Measurements from ENCODE around the gene AJUBA.
"Not testable (repeated sequence)": the region's sequence is repeated elsewhere in the genome, so short reads cannot be mapped to it uniquely, and the experiment has no call there.

AJUBA gene

DNA sequence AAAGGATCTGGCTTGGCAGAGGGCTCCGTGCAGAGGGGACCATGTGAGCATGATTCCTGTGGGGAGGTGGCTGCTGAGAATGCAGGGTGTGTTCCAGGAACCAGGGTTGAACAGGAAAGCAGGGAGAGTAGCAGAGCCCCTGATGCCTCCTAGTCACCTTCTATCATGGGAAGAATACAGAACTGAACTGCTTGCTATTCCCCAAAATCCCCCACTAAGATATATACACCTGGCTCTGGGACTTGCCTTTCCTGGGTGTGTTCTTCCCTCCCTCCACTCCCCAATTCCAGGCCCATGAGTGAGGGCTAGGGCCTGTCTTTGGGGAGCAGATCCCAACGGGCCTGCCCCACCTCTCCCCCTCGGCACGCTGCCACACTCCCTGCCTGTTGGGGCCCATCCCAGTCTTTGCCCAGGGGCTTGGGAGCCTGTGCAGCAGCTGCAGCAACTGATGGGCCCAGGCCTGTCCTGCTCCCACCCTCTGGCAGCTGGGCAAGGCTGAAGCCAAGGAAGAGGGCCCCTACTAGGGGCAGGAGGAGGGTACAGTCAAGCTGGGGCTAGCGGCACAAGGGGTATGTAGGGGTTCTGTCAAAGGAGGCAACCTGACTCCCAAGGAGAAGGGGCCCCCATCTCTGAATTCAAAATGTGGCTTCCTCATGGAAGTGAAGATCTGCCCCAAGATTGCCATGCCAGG is 3.2 kb downstream of the AJUBA start:
- no peak for DNase-seq

DNA sequence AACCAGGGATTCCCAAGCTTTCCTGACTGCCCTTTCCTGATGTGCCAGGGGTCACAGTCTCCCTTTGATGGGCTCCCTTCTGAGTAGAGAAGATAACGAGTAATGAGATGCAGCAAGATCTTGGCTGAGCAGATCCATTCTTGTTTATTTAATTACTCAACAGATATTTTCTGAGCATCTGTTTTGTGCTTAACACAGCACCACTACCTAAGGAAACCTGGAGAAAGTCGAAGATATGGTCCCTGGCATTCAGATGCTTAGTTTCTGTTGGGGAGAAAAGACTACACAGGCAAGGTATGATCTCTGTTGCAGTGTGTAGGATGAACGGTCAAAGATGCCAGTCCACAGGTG is 3.9 kb downstream of the AJUBA start:
- no peak for DNase-seq

DNA sequence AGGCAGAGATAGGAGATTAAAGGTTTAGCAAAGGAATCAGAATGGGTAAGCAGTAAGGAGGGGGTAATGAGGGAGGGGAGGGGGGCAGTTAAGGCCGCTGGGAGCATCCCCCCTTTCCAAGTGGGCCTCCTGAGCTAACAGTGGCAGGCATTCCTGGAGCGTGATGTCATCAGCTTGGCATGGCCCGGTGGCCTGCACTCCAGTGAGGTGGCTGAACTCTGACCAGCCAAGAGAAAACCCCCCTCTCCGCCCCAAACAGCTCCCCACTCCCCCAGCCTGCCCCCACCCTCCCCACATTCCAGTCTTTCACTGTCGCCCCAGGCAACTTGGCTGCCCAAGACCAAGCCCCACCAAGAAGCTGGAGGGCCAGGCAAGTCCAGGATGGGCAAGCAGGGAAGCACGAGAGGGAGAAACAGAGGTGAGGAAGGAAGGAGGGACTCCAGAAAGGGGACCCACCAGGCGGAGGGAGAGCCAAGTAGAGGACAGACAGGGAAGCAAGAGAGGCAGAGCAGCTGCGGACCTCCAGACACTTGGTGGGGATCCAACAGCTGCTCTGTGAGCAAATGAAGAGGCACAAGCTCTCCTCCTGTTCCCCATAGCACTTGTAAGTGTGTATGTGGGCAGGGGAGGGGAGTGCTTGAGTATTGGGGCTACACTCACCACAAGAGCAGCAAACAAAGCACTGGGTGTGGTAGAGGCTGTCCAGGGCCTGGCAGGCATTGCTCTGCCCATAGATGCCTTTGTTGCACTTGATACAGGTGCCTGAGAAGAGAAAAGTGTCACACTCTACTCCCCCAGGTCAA is 4.5 kb downstream of the AJUBA start:
- DNase-seq: no peak

DNA sequence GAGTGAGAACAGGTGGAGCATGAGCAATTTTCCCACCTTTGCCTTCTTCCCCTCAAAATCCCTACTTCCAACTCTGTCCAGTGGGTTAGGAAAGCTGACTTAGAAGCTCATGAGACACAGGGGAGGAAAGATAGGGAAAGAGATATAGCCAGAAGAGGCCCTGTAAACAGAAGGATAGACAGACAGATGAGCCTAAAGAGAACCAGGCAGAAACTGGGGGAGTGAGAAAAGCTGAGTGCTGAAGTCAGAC is 5.0 kb downstream of the AJUBA start:
- DNase-seq: no peak

DNA sequence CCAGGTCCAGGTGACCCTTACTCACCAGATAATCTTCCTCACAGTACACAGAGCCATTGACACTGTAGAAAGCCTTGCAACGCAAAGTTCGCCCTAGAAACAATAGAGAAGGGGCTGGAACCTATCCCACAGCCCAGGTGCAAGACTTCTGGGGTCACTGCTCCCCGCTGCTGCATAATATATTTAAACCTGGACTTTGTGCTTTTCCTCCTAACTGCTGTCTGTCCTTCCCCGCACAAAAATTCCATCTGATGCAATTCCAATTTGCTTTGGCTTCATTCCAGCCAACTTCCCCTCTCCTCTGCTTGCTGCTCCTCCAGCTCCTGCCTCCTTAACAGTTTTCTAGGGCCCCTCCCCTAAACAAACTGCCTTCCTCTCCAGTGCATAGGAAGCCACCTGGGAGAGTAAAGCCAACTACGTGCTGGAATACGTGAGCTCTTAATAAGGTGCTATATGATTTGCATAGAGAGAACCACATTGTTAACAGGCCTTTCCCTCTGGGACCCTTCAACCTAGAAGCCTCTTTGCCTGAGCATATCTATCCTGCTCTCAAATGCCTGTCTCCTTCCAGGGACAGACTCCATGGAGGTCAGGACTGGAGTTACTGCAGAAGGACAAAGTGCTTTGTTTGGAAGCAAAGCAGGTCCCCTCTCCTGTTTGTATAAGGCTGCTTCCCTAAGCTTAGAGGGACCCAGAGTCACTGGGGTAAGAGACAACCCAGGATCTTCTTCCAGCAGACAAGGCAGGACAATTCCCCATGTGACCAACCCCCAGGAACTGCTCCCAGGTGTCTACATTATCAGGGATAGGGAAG is 5.5 kb downstream of the AJUBA start:
- no peak for DNase-seq

DNA sequence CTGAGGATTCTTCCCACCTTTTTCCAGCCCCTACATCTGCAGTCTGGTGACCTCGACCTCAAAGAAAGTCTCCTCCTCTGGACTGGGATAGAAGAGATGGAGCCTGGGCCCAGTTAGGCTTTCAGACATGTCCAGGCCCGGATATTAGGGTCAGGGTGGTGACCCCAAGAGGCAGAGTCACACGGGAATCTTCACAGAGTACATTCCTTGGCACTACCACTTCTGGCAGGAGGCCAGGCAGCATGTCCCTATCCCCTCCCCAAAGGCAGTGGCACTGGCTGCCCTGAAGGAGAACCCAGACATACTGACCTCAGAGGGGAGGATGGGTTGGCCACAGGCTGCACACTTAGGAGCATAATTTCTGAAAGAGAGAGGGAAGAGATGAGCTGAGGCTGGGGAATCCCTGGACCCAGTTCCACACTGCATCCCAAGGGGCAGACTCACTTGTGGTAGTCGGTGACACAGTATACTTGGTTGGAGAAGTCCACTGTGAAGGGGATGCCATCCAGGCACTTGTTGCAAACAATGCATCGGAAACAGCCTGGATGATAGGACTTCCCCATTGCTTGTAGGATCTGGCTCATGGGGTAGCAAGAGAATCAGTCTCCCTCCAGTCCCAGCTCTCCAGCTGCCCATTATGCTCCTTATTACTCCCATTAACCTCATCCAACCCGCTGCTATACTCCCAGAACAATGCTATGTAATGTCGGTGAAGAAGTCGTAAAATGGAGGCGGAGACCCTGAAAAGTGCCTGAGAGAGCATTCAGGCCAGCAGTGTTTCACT is 7.6 kb downstream of the AJUBA start:
- no peak for DNase-seq

DNA sequence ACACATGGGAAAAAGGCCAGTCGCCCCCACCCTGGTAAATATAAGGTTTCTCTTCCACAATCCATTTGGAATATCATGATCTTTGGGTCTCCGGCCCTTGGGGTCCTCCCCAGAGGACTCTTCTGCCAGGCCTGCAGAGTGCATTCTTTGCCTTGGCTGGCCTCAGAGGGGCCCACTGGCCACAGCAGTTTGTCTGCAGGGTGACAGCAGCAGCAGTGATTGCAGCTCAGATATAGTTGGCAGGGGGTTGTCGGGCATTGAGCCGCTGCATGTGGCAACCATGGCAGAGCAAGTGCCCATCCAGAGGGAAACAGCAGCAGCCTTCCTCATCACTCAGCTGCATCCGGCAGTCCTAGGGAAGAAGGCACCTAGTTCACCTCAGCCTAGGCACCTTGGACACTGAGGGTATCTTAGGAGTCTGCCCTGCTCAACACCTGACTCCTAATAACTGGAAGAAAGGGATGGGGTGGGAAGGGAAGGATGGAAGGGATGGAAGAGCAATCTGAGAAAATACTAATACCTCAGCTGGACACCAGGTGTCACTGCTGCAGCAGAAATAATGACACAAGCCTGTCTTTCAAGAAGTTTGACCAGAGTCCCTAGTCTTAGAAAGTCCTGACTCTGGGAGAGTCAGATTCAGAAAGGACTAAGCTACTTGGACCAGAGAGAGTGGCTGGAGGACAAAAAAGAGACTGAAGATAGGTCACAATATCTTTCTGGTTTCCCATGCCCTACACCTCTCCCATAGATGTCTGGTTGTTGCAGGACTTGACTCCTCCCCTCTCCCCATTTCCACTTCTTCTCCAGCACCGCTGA is 8.9 kb downstream of the AJUBA start:
- DNase-seq: no peak

DNA sequence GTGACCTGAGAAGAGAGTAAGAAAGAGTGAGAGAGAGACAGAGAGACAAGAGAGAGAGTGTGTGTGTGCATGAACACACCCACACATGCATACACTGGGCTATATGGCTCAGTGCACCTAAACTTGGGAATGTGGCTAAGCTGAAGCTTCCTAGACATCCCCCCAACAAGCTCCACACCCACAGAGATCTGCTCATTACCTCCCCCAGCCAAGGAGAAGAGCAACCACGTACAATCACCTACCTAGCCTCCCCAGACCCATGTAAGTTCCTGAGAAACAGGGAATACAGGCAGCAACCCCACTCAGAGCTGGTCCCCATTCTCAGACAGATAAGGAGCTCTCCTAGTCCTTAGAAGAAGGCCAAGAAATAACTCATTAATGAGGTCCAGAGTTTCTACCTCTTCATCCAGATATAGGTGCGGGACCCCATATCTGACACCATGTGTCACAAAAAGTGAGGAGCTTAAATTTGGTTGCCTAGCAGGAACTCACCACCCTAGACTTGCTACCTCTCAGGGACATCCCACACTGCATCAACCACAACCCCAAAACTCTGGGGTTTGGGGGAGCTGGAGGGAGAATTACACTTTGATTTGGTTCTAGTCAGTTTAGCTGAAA is 9.9 kb downstream of the AJUBA start:
- no peak for DNase-seq

DNA sequence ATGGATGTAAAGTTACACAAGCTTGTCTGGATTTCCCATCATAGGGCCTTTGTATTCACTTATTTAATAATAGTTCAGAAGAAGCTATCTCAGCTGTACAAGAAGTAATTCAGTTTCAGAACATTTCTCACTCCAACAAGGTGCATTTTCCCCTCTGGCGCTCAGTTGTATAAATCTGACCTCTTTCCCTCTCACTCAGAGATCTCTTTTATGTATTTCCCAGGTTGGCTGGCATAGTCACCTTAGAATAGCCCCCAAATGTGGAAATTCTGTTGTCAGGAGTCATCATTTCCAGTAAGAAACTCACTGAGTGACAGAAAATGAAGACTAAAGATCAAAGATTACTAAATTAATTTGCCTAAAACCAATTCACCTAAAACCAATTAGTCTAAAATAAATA is 11.2 kb downstream of the AJUBA start:
- DNase-seq: no peak

DNA sequence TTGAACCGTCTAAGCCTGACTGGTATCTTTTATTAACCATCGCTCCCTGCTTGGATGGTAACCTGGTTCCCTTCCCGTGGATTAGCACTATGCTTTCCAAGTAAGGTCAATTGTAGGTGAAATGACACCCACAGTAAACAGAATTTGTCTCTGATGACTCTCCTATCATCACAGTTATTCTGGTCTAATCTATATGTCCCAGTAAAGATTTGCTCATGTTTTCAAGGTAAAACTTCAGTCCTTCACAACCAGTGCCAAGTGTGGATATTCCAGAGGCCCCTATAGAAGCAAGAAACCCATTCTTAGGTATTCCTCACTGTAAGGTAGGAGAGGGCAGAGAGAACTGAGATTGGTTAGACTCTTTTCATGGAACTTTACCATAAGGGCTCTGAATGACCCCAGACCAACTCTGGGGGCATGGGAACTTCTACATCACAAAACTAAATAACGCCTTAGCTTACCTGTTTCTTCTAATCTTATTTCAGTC is 15.5 kb downstream of the AJUBA start:
- no peak for DNase-seq

DNA sequence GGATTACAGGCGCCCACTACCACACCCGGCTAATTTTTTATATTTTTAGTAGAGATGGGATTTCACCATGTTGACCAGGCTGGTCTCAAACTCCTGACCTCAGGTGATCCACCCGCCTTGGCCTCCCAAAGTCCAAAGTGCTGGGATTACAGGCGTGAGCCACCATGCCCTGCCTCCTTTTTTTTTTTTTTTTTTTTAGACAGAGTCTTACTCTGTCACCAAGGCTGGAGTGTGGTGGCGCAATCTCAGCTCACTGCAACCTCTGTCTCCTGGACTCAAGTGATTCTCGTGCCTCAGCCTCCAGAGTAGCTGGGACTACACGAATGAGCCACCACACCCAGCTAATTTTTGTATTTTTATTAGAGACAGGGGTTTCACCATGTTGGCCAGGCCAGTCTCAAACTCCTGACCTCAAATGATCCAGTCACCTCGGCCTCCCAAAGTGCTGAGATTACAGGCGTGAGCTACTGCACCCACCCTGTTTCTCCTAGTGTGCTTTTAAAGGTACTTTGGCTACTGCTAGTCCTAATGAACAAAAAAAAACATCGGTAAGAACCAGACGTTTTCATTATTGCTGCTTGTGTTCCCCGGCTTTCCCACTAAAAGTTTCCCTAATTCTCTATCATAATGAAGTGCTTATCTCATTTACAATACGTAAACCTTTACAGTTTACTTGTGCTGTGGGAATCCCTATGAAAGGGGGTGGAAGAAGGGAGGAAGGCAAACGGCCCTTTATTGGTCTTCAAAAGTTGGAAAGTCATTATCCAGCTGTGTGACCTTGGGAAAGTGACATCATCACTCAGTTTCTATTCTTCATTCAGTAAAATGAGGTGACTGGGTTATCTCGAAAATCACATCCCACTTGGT is 16.2 kb downstream of the AJUBA start:
- DNase-seq: not testable (repeated sequence)

DNA sequence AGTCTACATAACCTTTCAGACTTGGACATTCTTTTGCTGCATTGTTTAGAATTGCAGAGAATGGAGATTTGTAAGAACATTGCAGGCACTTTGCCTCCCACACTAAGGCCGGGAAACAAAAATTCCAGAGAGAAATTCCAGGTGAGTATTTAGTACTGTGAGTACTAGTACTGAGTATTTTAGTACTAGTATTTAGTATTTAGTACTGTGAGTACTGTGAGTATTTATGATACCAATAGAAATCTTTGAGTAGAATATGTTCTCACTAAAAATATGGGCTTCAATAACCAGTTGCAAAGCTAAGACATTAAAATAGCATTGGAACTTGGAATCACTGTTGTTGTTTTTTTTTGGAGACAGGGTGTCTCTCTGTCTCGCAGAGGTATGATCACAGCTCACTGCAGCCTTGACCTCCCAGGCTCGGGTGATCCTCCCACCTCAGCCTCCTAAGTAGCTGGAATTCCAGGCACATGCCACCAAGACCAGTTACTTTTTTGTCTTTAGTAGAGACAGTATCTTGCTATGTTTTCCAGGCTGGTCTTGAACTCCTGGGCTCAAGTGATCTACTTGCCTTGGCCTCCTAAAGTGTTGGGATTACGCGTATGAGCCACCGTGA is 20.2 kb downstream of the AJUBA start:
- no peak for DNase-seq

DNA sequence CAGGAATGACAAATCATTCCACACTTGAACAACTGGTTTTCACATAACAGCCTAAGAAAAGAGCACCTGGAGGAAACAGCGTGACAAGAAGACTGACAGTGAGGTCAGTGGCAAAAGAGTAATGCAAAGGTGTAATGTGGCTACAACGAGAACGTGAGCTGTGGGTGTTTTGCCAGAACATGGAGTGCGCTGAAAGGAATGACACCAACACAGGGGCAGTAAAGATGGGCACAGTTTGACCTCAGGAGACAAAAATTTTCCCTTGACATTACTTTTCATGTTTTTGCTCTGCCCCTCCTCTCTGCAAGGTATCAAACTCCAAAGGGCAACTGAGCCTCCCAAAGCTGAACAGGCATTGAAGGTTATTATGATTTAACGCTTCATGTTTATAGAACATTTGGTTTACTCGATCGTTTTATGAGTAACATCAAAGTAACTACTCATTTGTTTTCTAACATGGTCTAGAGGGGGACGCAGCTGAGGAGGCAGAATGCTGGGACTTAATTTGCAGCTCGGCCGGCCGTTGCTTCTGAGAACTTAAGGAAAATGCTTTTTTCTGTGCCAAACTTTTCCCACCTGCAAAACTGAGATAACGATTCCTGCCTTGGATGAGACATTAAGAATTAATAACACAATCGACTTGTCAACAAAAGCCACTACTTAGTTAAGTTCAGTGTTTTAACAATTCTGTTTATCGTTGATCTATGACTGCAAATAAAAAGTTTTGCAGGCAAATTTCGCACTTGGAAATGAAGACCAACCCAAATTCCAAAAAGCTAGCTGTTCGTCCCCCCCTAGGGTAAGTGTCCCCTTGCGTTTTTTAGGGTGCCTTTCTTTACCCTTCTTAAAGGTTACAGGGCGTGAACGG is 26.4 kb downstream of the AJUBA start:
- DNase-seq: no peak

DNA sequence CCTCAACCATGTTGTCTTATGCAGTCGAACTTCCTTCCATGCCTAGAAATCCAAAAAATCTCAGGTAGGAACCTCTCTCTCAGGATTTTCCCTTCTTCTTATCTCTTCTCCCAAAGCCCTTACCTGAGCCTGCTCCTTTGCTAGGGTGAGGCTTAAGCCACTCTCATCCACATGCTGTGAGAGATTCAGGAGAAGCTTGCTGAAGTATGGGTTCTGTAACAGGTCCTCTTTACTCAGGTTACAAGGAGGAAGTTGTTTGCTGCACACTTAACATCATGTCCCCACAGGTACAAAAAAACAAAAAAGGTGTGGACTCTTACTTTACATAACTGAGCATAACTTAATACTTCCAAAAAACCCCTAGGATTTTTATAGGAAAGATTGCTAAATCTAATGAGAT is 29.9 kb downstream of the AJUBA start:
- DNase-seq: no peak

DNA sequence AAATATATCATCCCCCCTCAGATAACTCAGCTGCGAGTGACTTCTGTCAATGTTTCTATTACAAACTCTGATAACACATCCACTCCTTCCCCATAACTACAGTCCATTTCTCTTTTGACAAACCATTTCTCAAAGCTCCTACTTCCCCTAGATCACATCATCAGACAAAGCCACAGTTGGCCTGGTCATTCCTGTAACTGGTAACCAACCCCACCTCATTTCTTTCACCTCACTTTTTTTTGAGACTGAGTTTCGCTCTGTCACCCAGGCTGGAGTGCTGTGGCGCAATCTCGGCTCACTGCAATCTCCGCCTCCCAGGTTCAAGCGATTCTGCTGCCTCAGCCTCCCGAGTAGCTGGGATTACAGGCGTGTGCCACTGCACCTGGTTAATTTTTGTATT is 30.6 kb downstream of the AJUBA start:
- not testable (repeated sequence) for DNase-seq

DNA sequence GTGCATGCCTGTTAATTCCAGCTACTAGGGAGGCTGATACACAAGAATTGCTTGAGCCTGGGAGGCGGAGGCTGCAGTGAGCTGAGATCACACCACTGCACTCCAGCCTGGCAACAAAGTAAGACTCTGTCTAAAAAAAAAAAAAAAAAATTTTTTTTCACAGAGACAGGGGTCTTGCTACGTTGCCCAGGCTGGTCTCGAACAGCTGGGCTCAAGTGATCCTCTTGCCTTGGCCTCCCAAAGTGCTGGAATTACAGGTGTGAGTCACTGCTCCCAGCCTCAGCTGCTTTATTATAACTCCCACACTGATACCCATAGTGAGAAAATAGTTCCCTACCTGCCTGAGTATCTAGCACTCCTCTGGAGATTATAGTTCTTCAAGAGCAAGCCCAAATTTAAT is 36.7 kb downstream of the AJUBA start:
- DNase-seq: no peak

DNA sequence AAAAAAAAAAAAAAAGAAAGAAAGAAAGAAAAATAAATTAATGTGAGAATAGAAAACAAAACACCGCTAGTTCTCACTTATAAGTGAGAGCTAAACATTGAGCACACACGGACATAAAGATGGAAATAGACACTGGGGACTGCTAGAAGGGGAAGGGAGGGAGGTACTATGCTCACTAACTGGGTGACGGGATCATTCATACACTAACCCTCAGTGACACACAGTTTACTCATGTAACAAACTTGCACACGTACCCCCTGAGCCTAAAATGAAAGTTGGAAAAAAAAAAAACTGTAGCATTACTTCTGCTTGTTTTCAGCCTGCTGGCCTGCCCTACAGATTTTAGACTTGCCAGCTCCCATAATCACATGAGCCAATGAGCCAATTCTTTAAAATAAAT is 42.7 kb downstream of the AJUBA start:
- DNase-seq: no peak

DNA sequence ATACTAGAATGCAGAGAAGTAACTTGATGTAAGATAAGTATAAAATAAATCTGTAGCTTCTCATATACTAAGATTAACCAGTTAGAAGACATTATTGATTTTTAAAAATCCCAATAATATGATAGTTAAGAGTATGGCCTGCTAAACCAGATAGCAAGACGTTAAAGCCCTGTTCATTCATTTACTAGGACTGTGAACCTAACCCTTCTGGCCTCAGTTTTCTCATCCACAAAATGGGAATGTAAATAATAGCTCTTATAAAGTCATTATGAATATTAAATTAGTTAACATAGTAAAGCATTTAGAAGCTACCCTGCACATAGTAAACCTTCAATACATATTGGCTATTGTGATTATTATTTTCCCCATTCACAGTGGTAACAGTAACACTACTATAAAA is 47.2 kb downstream of the AJUBA start:
- no peak for DNase-seq

DNA sequence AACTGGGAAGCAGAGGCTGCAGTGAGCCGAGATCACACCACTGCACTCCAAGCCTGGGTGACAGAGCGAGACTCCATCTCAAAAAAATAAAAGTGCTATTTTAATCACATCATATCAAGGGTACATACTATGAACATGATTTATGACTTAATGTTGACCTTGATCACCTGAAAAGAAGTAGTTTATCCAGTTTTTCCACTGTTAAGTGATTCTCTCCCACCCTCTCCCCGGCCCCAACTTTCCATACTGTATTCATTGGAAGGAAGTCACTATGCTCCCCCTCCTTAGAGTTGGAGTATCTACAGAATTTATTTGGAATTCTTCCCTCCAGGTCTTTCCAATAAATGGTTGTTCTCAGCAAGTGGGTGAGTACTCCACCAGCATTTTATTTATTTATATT is 50.2 kb downstream of the AJUBA start:
- DNase-seq: no peak

All from stimulated activated CD4-positive, alpha-beta T cell treated with anti-CD3 and anti-CD28 coated beads, Interleukin-1b, Interleukin-23, amount 100 ng/mL, for 48 hours (primary cell).